Caco-2 (cell line): ENCODE measurements around the gene BCL7A. TPM values are rescaled to one million over a fixed set of nuclear protein-coding genes. Genes with fewer than 3 reads are reported as not detected.

Source experiments
- BruUV-seq: library from RNA; stranded (reverse); fragments of 400-500 nt; replicated peaks from 2 replicates; lab custom pipeline; 2021; lab: Mats Ljungman, UMichigan
- CTCF ChIA-PET: fragments of 300-600 bp; sonication (Branson Sonifier 250); formaldehyde crosslinking; loops from one replicate; lab custom pipeline; 2022; ENCODE audit warnings: antibody characterized with exemption; lab: Charles Lee
- POLR2A ChIA-PET: fragments of 300-600 bp; sonication (Branson Sonifier 250); formaldehyde crosslinking; loops from one replicate; lab custom pipeline; 2022; ENCODE audit warnings: antibody characterized with exemption; lab: Charles Lee
- DNase-seq, 2 experiments: peaks; one replicate each; pipeline versions ENCODE4 v3.0.0 to v3.0.0-alpha.2; 2020 to 2022
- H3K27me3 ChIP-seq: replicated peaks from 2 replicates; pipeline ENCODE4 v1.6.0; 2011; ENCODE audit warnings: low read length; ENCODE audit not compliant: control insufficient read depth, insufficient read depth
- H3K36me3 ChIP-seq: 2 replicates; pipeline ENCODE4 v1.5.1; 2011; ENCODE audit warnings: low read length; ENCODE audit not compliant: control insufficient read depth, insufficient read depth
- H3K4me1 ChIP-seq: fragments of 250-450 bp; sonication (Bioruptor Pico); 2 replicates; pipeline ENCODE4 v1.5.1; 2020; ENCODE audit warnings: mild to moderate bottlenecking
- H3K4me3 ChIP-seq: 2 replicates; pipeline ENCODE4 v1.5.1; 2011; ENCODE audit warnings: low read depth, mild to moderate bottlenecking, control low read depth, low read length
- H3K9me3 ChIP-seq: fragments of 250-450 bp; sonication (Bioruptor Pico); 2 replicates; pipeline ENCODE4 v1.5.1; 2020; ENCODE audit warnings: mild to moderate bottlenecking, moderate library complexity
- H3K27ac Mint-ChIP-seq: one replicate; pipeline ENCODE4 v1.8.0; 2022; ENCODE audit warnings: mixed read lengths; ENCODE audit not compliant: unreplicated experiment
- H3K27me3 Mint-ChIP-seq: one replicate; pipeline ENCODE4 v1.8.0; 2022; ENCODE audit warnings: mixed read lengths; ENCODE audit not compliant: insufficient read depth, unreplicated experiment
- H3K36me3 Mint-ChIP-seq: one replicate; pipeline ENCODE4 v1.8.0; 2022; ENCODE audit warnings: mild to moderate bottlenecking, mixed read lengths; ENCODE audit not compliant: insufficient read depth, unreplicated experiment
- H3K4me1 Mint-ChIP-seq: one replicate; pipeline ENCODE4 v1.8.0; 2022; ENCODE audit warnings: low read depth, mixed read lengths; ENCODE audit not compliant: unreplicated experiment
- H3K4me3 Mint-ChIP-seq: one replicate; pipeline ENCODE4 v1.8.0; 2022; ENCODE audit warnings: mild to moderate bottlenecking, moderate library complexity, mixed read lengths; ENCODE audit not compliant: unreplicated experiment
- H3K9me3 Mint-ChIP-seq: one replicate; pipeline ENCODE4 v1.8.0; 2022; ENCODE audit warnings: mixed read lengths; ENCODE audit not compliant: unreplicated experiment
- CTCF ChIP-seq, 2 experiments: fragments of 200-600 bp in 1 of 2; IDR thresholded peaks; 1 replicate in 1 of 2; 2 replicates in 1 of 2; pipeline versions ENCODE4 v1.5.1 to v1.8.0; 2011 to 2022; ENCODE audit warnings: antibody characterized with exemption in 1 of 2, control low read depth in 1 of 2, inconsistent platforms in 1 of 2, low read depth in 1 of 2, low read length in 1 of 2, mild to moderate bottlenecking in 1 of 2, moderate library complexity in 1 of 2; ENCODE audit not compliant: insufficient read depth in 1 of 2, severe bottlenecking in 1 of 2, unreplicated experiment in 1 of 2
- intact Hi-C: fragments of 100-400 bp; cut with micrococcal nuclease; formaldehyde crosslinking; loops from one replicate; pipeline ENCODE4 v1.10.0; 2022; ENCODE audit not compliant: unreplicated experiment
- total RNA-seq: library from RNA; stranded (reverse); gene quantifications from 2 replicates; pipeline ENCODE4 v1.2.3, GENCODE V29; 2022

Gene BCL7A
- total RNA-seq, 1 experiment from 2014 or later = 15.5 TPM

DNA sequence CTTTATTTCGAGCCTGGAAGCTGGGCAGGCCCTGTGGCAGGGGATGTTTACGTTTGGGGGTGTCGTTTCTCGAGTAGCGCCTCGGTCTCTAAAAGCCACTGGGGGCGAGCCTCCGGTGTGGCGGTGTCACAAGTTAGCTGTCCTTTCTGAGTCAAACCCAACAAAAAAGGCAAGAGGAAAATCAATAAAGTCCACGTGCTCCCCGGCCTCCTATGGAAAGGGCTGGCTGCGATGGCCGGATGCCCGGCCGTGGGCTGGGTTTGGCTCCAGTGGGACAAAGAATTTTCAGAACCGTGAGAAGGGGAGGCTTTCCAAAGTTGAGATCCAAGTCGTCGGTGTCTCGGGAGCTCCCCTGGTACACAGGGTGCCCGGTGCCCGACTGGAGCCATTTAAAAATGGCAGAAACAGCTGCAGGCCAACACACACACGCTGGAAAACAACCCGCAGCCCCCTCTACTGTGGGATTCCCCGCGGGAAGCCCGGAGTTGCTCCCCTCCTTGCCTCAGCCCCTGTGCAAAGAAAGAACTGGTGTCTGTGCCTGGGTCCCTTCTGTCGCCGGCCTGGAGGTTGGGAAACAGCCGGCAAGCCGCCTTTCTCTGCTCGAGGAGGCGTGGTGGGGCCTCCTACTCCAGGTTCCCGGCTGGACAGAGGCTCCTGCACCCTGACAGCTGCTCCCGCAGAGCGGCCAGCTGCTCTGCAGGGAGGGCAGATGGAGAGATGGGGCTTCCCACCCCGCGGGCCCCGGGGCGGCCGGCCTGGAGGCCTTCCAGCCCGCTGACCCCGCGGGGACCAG is 1.9 kb downstream of the BCL7A start:
- CTCF ChIA-PET = interaction anchor here (0.7 kb wide), 2 partner anchors 103 to 133 kb away, joined by 3 read pairs; no protein-coding TSS in a partner anchor
- peak overlapping the region; percentile 39 for H3K27ac Mint-ChIP-seq
- peaks cover 14% of the 10 kb centered on the region for H3K9me3 Mint-ChIP-seq
- intact Hi-C loops = loop anchor here (2.0 kb wide), 1 partner anchor 17 kb away; no protein-coding TSS in a partner anchor
- Histone ChIP-seq H3K27me3 (no peaks in the 10 kb centered on the region), H3K4me1 (peaks cover 10% of the 10 kb centered on the region), H3K9me3 (peaks cover 8% of the 10 kb centered on the region; the same call in 1 of the 2 replicates), H3K36me3 (no peaks in the 10 kb centered on the region), H3K4me3 (peak overlapping the region; percentile 65)
- H3K4me3 Mint-ChIP-seq = peak overlapping the region; percentile 77
- TSS peak; percentile 54 for BruUV-seq
- H3K27me3 Mint-ChIP-seq = no peaks in the 10 kb centered on the region
- DNase-seq = peak; percentile 42 to 55
- H3K4me1 Mint-ChIP-seq = no peaks in the 10 kb centered on the region
- H3K36me3 Mint-ChIP-seq = no peaks in the 10 kb centered on the region
- no peak for TF ChIP-seq CTCF (IDR thresholded peaks at IDR 0.05; ENCODE audit: insufficient read depth in 1 of 2, low read depth in 1 of 2, low read length in 1 of 2, severe bottlenecking in 1 of 2, unreplicated experiment in 1 of 2)
- POLR2A ChIA-PET = interaction anchor here (0.5 to 0.8 kb wide), 2 partner anchors 25 to 55 kb away, joined by 3 read pairs; partner anchors contain the start of gene MLXIP

DNA sequence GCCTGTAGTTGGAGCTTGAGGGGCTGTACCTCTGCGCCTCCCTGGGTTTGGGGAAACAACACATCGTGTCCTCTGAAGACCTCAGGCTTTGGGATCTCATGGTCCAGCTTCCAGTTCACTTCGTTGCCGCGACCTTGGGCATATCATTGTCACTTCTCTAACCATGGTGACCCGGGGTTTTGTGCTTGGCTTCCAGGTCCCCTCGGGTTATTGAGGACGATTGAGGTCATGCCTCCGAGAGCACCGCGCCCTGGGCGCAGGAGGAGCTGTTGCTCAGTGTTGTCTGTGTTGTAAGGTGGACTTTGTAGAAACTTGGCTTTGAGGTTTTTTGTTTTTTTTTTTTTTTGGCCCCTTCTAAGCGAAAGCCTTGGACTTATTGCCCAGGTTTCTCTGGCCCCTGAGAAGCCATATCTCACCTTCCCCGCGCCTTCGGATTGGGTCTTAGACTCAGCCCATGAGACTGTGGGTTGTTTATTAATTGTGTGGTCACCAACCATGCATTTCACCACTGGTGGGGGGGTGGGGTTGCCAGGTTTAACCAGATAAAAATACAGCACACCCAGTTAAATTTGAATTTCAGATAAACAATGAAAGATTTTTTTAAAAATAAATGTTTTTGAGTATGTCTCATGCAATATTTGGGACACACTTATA is 2.6 kb downstream of the BCL7A start:
- intact Hi-C loops = no loop called here
- H3K9me3 Mint-ChIP-seq = peaks cover 7% of the 10 kb centered on the region

More for the DNA sequence above, 2.6 kb downstream of the BCL7A start:
- no peak overlapping the region for H3K4me3 ChIP-seq
- TF ChIP-seq CTCF (IDR thresholded peaks at IDR 0.05; ENCODE audit: insufficient read depth in 1 of 2, low read depth in 1 of 2, low read length in 1 of 2, severe bottlenecking in 1 of 2, unreplicated experiment in 1 of 2) = no peak
- Mint-ChIP-seq H3K27ac (no peak overlapping the region), H3K27me3 (no peaks in the 10 kb centered on the region), H3K4me1 (no peaks in the 10 kb centered on the region), H3K4me3 (peak overlapping the region; percentile 77), H3K36me3 (no peaks in the 10 kb centered on the region)
- H3K9me3 ChIP-seq = peaks cover 4% of the 10 kb centered on the region; the same call in 1 of the 2 replicates
- POLR2A ChIA-PET = no interaction called here
- peaks cover 10% of the 10 kb centered on the region for H3K4me1 ChIP-seq
- no peaks in the 10 kb centered on the region for H3K36me3 ChIP-seq
- DNase-seq = no peak
- H3K27me3 ChIP-seq = no peaks in the 10 kb centered on the region
- BruUV-seq = no TSS peak
- CTCF ChIA-PET = interaction anchor here (0.5 to 0.7 kb wide), 2 partner anchors 104 to 301 kb away, joined by 3 to 4 read pairs; no protein-coding TSS in a partner anchor
